HUES6 (cell line): ENCODE results near the gene YPEL2.
A peak's percentile ranks its signal among the peaks of the same experiment; 100 is the strongest.

Source experiments
- H3K27ac ChIP-seq: 2 replicates; pipeline ENCODE4 v1.7.0; 2013; ENCODE audit warnings: low read depth, mild to moderate bottlenecking, low read length, inconsistent platforms
- H3K27me3 ChIP-seq: 2 replicates; pipeline ENCODE4 v1.6.1; 2013; ENCODE audit warnings: low read length; ENCODE audit not compliant: control insufficient read depth, insufficient read depth
- H3K36me3 ChIP-seq: 2 replicates; pipeline ENCODE4 v1.6.1; 2013; ENCODE audit warnings: low read length; ENCODE audit not compliant: control insufficient read depth, insufficient read depth
- H3K4me1 ChIP-seq: 2 replicates; pipeline ENCODE4 v1.6.1; 2013; ENCODE audit warnings: low read length; ENCODE audit not compliant: control insufficient read depth, insufficient read depth
- H3K4me3 ChIP-seq: 2 replicates; pipeline ENCODE4 v1.5.1; 2013; ENCODE audit warnings: low read depth, low read length
- H3K9ac ChIP-seq: one replicate; pipeline ENCODE4 v1.6.1; 2013; ENCODE audit warnings: mild to moderate bottlenecking, low read length
- H3K9me3 ChIP-seq: 2 replicates; pipeline ENCODE4 v1.6.1; 2013; ENCODE audit warnings: low read depth, low read length; ENCODE audit not compliant: control insufficient read depth, insufficient read depth

YPEL2 gene

DNA sequence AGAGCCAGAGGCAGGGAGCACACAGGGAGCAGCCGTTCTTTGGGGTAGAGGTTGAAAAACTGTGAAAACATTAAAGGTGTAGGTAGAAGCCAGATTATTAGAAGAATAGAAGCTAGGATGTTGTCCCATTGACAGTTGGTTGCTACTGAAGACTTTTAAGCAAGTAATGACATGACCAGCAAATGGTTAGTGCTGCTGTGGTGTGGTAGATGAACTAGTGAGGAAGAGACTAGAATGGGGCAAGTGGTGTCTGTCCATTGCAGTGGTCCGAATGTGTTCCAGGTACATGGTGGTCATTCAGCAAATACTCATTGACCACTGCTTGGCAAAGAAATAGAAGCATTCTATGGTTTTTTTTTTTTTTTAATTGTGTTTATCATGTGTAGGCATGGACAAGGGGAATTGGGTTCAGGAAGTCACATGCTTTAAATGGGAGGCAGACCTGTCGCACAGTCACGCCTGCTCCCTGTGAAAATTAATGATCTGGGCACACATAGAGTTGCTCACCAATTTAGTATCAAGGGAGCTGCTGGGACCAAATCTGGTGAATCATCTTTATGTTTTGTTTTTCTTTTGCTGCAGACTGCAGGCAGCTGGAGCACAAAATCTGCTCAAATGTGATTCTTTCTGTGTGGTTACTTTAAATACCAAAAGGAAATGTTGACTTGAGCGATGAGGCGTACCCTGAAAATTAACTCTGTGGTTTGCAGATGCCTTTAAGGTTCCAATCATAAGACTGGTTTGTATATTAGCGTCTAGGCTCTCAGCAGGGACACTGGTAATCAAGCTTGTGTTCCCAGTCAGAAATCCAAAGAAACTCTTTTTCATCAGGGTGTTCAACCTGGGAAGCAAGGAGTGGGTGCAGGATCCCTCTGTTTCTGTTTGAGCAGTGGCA, 30.7 kb downstream of the YPEL2 start:
- Histone ChIP-seq H3K4me3 (no peak overlapping the region), H3K4me1 (peaks cover 31% of the 10 kb centered on the region), H3K27ac (no peak overlapping the region)

GRCh38 chr17:59362811-59363205, 31.4 kb downstream of the YPEL2 start:
- Histone ChIP-seq H3K27ac (no peak overlapping the region), H3K4me3 (no peak overlapping the region), H3K9ac (no peak overlapping the region), H3K36me3 (no peaks in the 10 kb centered on the region), H3K27me3 (no peaks in the 10 kb centered on the region), H3K9me3 (no peaks in the 10 kb centered on the region), H3K4me1 (peaks cover 37% of the 10 kb centered on the region)

More for the DNA sequence above, 30.7 kb downstream of the YPEL2 start:
- no peaks in the 10 kb centered on the region for H3K36me3 ChIP-seq
- H3K9ac ChIP-seq = no peak overlapping the region
- no peaks in the 10 kb centered on the region for H3K9me3 ChIP-seq
- H3K27me3 ChIP-seq = no peaks in the 10 kb centered on the region

DNA sequence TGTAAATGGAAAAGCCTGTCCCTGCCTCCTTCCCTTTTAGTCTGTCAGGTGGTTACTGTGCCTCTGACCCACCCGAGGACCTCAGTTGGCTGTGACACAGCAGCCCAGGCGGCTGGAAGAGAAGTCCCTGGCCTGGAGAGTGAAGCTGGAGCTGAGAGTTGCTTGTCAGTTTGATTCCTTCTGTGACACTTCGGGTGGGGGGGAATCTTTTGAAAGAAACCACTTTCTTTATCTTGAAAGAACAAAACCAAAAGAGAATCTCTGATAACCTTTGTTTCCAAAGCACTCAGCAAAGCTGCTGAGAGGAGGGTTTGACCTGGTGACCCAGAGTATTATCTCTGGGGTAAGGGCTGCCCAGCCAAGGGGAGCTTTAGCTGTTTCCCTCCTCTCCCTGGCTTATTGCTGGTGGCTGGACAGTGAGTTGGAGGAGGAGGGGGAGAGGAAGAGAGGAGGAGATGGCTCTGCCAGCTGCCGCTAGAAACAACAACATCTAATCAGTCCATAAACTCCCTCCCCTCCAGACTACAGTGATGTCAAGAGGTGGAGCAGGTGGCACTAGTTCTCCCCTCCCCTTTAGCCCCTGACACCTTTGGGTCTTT, 34.0 kb downstream of the YPEL2 start:
- Histone ChIP-seq H3K27ac (no peak overlapping the region), H3K9ac (no peak overlapping the region), H3K27me3 (no peaks in the 10 kb centered on the region), H3K9me3 (no peaks in the 10 kb centered on the region), H3K4me1 (peaks cover 54% of the 10 kb centered on the region), H3K36me3 (no peaks in the 10 kb centered on the region), H3K4me3 (no peak overlapping the region)

- Histone ChIP-seq H3K27ac (peak overlapping the region; percentile 45; the same call in 1 of the 2 replicates), H3K9me3 (no peaks in the 10 kb centered on the region), H3K9ac (peak overlapping the region; percentile 30), H3K4me1 (peaks cover 61% of the 10 kb centered on the region), H3K4me3 (peak overlapping the region; percentile 9; the same call in 1 of the 2 replicates), H3K36me3 (no peaks in the 10 kb centered on the region), H3K27me3 (no peaks in the 10 kb centered on the region)
Measured at GRCh38 chr17:59366040-59366757, 34.7 kb downstream of the YPEL2 start.

DNA sequence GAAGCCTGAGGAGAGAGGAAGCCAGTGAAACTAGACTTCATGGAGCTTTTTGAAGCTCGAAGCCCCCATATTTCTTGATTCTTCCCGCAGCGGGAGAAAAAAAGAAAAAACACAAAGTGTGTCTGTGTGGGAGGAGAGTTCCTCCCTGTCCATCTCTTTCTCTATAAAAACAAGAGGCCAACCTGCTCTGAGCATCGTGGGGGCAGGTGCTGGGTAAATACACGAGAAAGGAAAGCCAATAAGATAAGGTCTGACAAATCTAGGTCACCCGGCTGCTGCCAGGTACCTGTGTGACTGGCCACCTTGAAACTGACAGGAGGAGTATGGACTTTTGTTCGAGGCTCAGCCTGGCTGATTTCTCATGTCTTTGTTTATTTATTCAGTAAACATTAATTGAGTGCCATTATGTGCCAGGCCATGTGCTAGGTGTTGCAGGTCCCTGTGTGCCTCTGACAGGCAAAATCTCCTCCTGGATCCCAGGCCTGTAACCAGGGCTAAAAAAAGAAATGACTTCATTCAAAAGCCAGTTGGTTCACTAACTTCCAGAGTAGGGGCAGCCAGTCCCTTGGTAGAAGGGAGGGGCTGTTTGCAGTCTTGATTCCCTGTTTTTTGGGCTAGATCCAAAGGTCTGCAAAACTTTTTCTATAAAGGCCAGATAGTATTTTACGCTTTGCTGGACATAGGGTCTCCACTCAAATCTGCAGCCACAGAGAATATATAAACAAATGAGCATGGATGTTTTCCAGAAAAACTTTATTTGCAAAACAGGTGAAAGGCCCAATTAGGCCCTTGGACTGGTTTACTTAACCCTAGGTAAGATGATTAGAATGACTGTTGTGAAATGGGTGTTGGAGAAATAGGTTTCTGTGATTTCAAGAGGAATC, 35.6 kb downstream of the YPEL2 start:
- Histone ChIP-seq H3K27me3 (no peaks in the 10 kb centered on the region), H3K9me3 (no peaks in the 10 kb centered on the region), H3K4me3 (0 out of 2 replicates have a peak overlapping the region, but pooled peaks have one; percentile 9), H3K4me1 (peaks cover 66% of the 10 kb centered on the region), H3K36me3 (no peaks in the 10 kb centered on the region), H3K9ac (peak overlapping the region; percentile 29), H3K27ac (peak overlapping the region; percentile 45; the same call in 1 of the 2 replicates)

DNA sequence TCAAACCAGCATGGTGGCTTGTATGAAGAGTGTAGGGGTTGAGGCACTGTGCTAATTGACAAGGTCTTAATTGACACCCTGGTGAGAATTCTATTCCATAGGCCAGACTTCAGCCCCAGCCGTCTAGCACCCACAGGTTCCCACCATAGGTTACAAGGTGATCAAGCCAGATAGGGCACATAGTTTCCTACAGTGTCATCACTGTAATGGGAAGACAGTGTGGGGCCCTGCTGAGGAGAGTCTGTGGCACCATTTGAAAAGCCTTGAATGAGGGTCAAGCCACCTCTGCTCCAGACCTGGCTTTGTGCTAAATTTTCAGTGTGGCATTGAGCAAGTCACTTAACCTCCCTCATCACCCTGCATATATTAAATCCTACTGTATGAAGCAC, 36.2 kb downstream of the YPEL2 start:
- Histone ChIP-seq H3K4me3 (no peak overlapping the region), H3K4me1 (peaks cover 66% of the 10 kb centered on the region), H3K9me3 (no peaks in the 10 kb centered on the region), H3K36me3 (no peaks in the 10 kb centered on the region), H3K9ac (no peak overlapping the region), H3K27ac (peak overlapping the region; percentile 10; the same call in 1 of the 2 replicates), H3K27me3 (no peaks in the 10 kb centered on the region)

GRCh38 chr17:59368218-59368857, 36.9 kb downstream of the YPEL2 start:
- H3K27me3 ChIP-seq = no peaks in the 10 kb centered on the region
- peaks cover 64% of the 10 kb centered on the region for H3K4me1 ChIP-seq
- no peak overlapping the region for H3K9ac ChIP-seq
- no peak overlapping the region for H3K27ac ChIP-seq
- H3K9me3 ChIP-seq = no peaks in the 10 kb centered on the region
- no peak overlapping the region for H3K4me3 ChIP-seq
- no peaks in the 10 kb centered on the region for H3K36me3 ChIP-seq

GRCh38 chr17:59369031-59369975, 37.8 kb downstream of the YPEL2 start:
- Histone ChIP-seq H3K4me3 (no peak overlapping the region), H3K9me3 (no peaks in the 10 kb centered on the region), H3K36me3 (no peaks in the 10 kb centered on the region), H3K27me3 (no peaks in the 10 kb centered on the region), H3K27ac (no peak overlapping the region), H3K4me1 (peaks cover 64% of the 10 kb centered on the region), H3K9ac (no peak overlapping the region)

DNA sequence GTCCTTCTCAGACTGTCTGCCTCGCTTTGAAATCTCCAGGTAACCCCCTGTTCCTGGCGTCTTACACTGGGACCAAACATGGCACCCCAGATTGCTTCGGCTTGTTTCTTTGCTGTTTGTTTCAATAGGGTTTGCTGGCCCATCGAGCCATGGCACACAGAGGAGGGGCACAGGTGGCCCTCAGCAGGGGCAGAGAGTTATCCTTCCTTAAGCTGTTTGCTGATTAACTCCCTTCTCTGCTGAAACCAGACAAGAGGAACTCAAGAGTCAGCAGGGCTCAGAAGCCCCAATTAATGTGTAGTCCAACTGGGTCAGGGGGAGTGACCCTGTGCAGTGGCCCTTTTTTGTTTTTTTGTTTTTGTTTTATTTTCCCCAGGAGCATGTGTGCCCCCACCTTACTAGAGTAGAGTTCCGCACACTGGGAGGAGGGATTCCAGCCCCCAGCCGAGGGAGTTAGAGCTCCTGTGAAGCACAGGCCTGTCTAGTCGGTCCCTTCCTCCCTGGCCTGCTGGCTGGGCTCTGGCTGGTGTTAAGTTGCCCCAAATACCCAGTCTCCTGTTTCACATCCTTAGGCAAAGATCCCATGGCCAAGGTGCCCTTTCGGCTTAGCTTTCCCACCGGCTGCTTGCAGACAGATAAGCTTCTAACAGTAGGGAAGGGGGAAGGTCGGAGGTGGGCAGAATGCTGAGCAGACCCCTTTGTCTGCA, 39.3 kb downstream of the YPEL2 start:
- Histone ChIP-seq H3K27me3 (no peaks in the 10 kb centered on the region), H3K27ac (no peak overlapping the region), H3K9me3 (no peaks in the 10 kb centered on the region), H3K4me1 (peaks cover 55% of the 10 kb centered on the region), H3K36me3 (no peaks in the 10 kb centered on the region), H3K9ac (no peak overlapping the region), H3K4me3 (no peak overlapping the region)
